HS-5 (cell line): ENCODE results near the gene PCDHA1.

Source experiments
- DNase-seq: peaks from one replicate; pipeline ENCODE4 v3.0.0-alpha.2; 2012; ENCODE audit warnings: low read depth

PCDHA1 gene

GRCh38 chr5:140923601-140924000, 137.7 kb downstream of the PCDHA1 start:
- no peak for DNase-seq

GRCh38 chr5:140925806-140926442, 140.0 kb downstream of the PCDHA1 start, which contains the start of gene PCDHAC1:
Gene PCDHAC1, plus strand, starts transcription at chr5:140926299. Its CDS starts 594 bp downstream, at chr5:140926893.
- no peak for DNase-seq

GRCh38 chr5:140926443-140927227, 140.7 kb downstream of the PCDHA1 start:
- peak; percentile 46 for DNase-seq

GRCh38 chr5:140927228-140927573, 141.3 kb downstream of the PCDHA1 start:
- DNase-seq = no peak

GRCh38 chr5:140934964-140935606, 149.1 kb downstream of the PCDHA1 start:
- no peak for DNase-seq

- no peak for DNase-seq
Measured at GRCh38 chr5:140946578-140946977, 160.6 kb downstream of the PCDHA1 start.

GRCh38 chr5:140951636-140952035, 165.7 kb downstream of the PCDHA1 start:
- no peak for DNase-seq

- no peak for DNase-seq
Measured at GRCh38 chr5:140953234-140953633, 167.3 kb downstream of the PCDHA1 start.

- DNase-seq = no peak
Measured at GRCh38 chr5:140962190-140962589, 176.2 kb downstream of the PCDHA1 start.

- no peak for DNase-seq
Measured at GRCh38 chr5:140964356-140964755, 178.4 kb downstream of the PCDHA1 start.

GRCh38 chr5:140965905-140966292, 180.0 kb downstream of the PCDHA1 start:
- DNase-seq = no peak

- peak; percentile 34 for DNase-seq
Measured at GRCh38 chr5:140966293-140967225, 180.6 kb downstream of the PCDHA1 start, which contains the start of gene PCDHAC2. Gene PCDHAC2, plus strand, starts transcription at chr5:140966476. Its CDS starts 291 bp downstream, at chr5:140966767.

- no peak for DNase-seq
Measured at GRCh38 chr5:140967226-140967893, 181.4 kb downstream of the PCDHA1 start.

GRCh38 chr5:140969880-140970279, 183.9 kb downstream of the PCDHA1 start:
- no peak for DNase-seq

- DNase-seq = no peak
Measured at GRCh38 chr5:140973550-140973949, 187.6 kb downstream of the PCDHA1 start.

GRCh38 chr5:140977003-140977402, 191.1 kb downstream of the PCDHA1 start:
- DNase-seq = peak; percentile 89

- no peak for DNase-seq
Measured at GRCh38 chr5:140978260-140978659, 192.3 kb downstream of the PCDHA1 start.

GRCh38 chr5:140978983-140979382, 193.0 kb downstream of the PCDHA1 start:
- DNase-seq = no peak

GRCh38 chr5:140982083-140982716, 196.3 kb downstream of the PCDHA1 start:
- DNase-seq = no peak

- no peak for DNase-seq
Measured at GRCh38 chr5:140986117-140986521, 200.2 kb downstream of the PCDHA1 start.

- no peak for DNase-seq
Measured at GRCh38 chr5:140988100-140988499, 202.2 kb downstream of the PCDHA1 start.
